Activated naive CD4-positive, alpha-beta T cell treated with anti-CD3 and anti-CD28 coated beads, Interleukin-2, amount 50 U/mL, for 24 hours (primary cell): ENCODE data around the gene HTR1B.

Experiments
- H3K27ac Mint-ChIP-seq: one replicate; pipeline ENCODE4 v1.8.0; 2021; ENCODE audit warnings: mild to moderate bottlenecking, mixed read lengths
- H3K27me3 Mint-ChIP-seq: one replicate; pipeline ENCODE4 v1.8.0; 2021; ENCODE audit warnings: mixed read lengths
- H3K36me3 Mint-ChIP-seq: one replicate; pipeline ENCODE4 v1.8.0; 2021; ENCODE audit warnings: mixed read lengths
- H3K4me1 Mint-ChIP-seq: one replicate; pipeline ENCODE4 v1.8.0; 2021; ENCODE audit warnings: mixed read lengths
- H3K4me3 Mint-ChIP-seq: one replicate; pipeline ENCODE4 v1.8.0; 2021; ENCODE audit warnings: mild to moderate bottlenecking, mixed read lengths
- H3K9me3 Mint-ChIP-seq: one replicate; pipeline ENCODE4 v1.8.0; 2021; ENCODE audit warnings: mixed read lengths

HTR1B gene

GRCh38 chr6:77462359-77463307 is 658 bp downstream of the HTR1B start:
- peaks cover 50% of the 10 kb centered on the region for H3K27me3 Mint-ChIP-seq
- peaks cover 17% of the 10 kb centered on the region for H3K4me1 Mint-ChIP-seq
- no peak overlapping the region for H3K27ac Mint-ChIP-seq
- H3K4me3 Mint-ChIP-seq, result peak overlapping the region; percentile 27
- no peaks in the 10 kb centered on the region for H3K9me3 Mint-ChIP-seq
- peaks cover 2% of the 10 kb centered on the region for H3K36me3 Mint-ChIP-seq

DNA sequence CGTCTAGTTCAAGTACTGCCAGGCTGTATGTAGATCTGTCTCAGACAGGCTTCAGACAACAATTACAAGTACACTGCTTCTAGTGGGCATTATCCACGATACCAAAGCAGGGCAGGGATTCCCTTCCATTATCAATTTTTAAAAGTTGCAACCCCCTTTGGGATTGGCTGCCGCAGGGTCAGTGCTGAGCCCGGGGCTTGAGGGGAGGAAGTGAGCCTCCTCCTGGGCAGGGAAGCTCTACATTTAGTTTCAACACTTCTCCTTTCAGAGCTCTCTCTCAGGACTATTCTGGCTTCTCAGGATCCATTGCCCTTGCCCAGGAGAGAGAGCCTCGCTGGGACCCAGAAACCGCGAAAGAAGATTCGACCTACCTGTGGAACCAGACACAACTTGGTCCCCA is 1.5 kb downstream of the HTR1B start:
- Mint-ChIP-seq H3K36me3 (peaks cover 2% of the 10 kb centered on the region), H3K4me1 (peaks cover 17% of the 10 kb centered on the region), H3K4me3 (no peak overlapping the region), H3K9me3 (no peaks in the 10 kb centered on the region), H3K27ac (no peak overlapping the region), H3K27me3 (peaks cover 46% of the 10 kb centered on the region)

- peaks cover 25% of the 10 kb centered on the region for H3K27me3 Mint-ChIP-seq
- H3K27ac Mint-ChIP-seq, result no peak overlapping the region
- H3K36me3 Mint-ChIP-seq, result peaks cover 2% of the 10 kb centered on the region
- no peaks in the 10 kb centered on the region for H3K9me3 Mint-ChIP-seq
- H3K4me3 Mint-ChIP-seq, result no peak overlapping the region
- H3K4me1 Mint-ChIP-seq, result peaks cover 8% of the 10 kb centered on the region
These were observed 4.9 kb downstream of the HTR1B start for GRCh38 chr6:77458421-77458820.

DNA sequence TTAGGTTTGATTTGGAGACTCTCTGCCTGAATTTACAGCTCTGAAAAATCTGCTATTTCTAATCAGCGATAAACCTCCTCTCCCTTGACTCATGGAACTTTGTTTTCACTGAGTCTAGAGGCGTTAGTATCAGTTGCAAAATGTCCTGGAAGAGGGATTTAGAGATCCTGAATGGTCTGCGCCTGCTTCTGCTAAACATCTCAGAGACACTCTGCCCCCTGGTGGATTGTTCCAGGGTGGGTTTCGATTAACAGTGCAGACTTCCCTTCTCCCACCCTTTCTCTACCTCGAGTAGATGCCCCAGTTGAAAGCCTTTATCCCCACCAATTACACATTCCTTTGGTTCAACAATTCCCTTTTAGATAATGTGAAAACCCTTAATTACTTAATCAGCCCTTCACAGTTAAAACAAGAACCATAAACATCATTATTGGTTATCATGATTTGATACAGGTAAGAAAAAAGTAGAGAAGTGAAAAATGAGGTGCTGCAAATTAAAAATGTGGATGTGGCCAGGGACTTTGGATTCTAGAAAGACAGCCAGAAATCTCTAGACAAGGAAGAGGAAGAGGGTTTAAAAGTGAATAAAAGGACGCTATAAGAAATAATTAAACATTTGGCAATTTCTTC is 5.5 kb downstream of the HTR1B start:
- Mint-ChIP-seq H3K4me3 (no peak overlapping the region), H3K4me1 (peaks cover 5% of the 10 kb centered on the region), H3K36me3 (no peaks in the 10 kb centered on the region), H3K9me3 (no peaks in the 10 kb centered on the region), H3K27me3 (peaks cover 20% of the 10 kb centered on the region), H3K27ac (no peak overlapping the region)

GRCh38 chr6:77456531-77457248 is 6.6 kb downstream of the HTR1B start:
- H3K4me1 Mint-ChIP-seq, result no peaks in the 10 kb centered on the region
- H3K27me3 Mint-ChIP-seq, result peaks cover 10% of the 10 kb centered on the region
- H3K9me3 Mint-ChIP-seq, result no peaks in the 10 kb centered on the region
- H3K4me3 Mint-ChIP-seq, result no peak overlapping the region
- H3K27ac Mint-ChIP-seq, result no peak overlapping the region
- H3K36me3 Mint-ChIP-seq, result no peaks in the 10 kb centered on the region

GRCh38 chr6:77455271-77455670 is 8.0 kb downstream of the HTR1B start:
- H3K4me3 Mint-ChIP-seq, result no peak overlapping the region
- no peaks in the 10 kb centered on the region for H3K4me1 Mint-ChIP-seq
- no peak overlapping the region for H3K27ac Mint-ChIP-seq
- peaks cover 7% of the 10 kb centered on the region for H3K27me3 Mint-ChIP-seq
- no peaks in the 10 kb centered on the region for H3K9me3 Mint-ChIP-seq
- H3K36me3 Mint-ChIP-seq, result no peaks in the 10 kb centered on the region

GRCh38 chr6:77454386-77454785 is 8.9 kb downstream of the HTR1B start:
- H3K36me3 Mint-ChIP-seq, result no peaks in the 10 kb centered on the region
- no peak overlapping the region for H3K27ac Mint-ChIP-seq
- H3K4me1 Mint-ChIP-seq, result no peaks in the 10 kb centered on the region
- no peaks in the 10 kb centered on the region for H3K9me3 Mint-ChIP-seq
- no peak overlapping the region for H3K4me3 Mint-ChIP-seq
- H3K27me3 Mint-ChIP-seq, result peaks cover 5% of the 10 kb centered on the region

DNA sequence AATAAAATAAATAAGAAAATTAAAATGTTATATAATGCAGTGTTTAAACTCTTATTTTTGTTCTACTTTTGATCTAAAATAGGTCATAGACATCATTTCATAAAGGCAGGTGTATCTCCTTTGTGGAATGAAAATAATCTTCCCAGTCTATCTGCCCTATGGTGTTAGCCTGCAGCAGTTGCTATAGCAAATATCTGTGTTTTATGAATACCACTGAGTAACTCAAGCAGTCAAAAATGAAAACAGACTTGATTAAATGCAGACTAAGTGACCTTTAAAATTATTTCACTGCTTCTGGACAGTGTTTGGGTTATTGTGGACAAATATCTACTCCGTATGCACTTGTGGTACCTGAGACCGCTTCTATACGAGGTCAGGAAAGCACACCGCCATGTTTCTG is 11.8 kb downstream of the HTR1B start:
- H3K9me3 Mint-ChIP-seq, result no peaks in the 10 kb centered on the region
- H3K27me3 Mint-ChIP-seq, result peaks cover 1% of the 10 kb centered on the region
- no peaks in the 10 kb centered on the region for H3K36me3 Mint-ChIP-seq
- H3K27ac Mint-ChIP-seq, result no peak overlapping the region
- no peak overlapping the region for H3K4me3 Mint-ChIP-seq
- H3K4me1 Mint-ChIP-seq, result no peaks in the 10 kb centered on the region

GRCh38 chr6:77450924-77451323 is 12.4 kb downstream of the HTR1B start:
- H3K27me3 Mint-ChIP-seq, result peaks cover 1% of the 10 kb centered on the region
- H3K27ac Mint-ChIP-seq, result no peak overlapping the region
- H3K4me3 Mint-ChIP-seq, result no peak overlapping the region
- no peaks in the 10 kb centered on the region for H3K36me3 Mint-ChIP-seq
- no peaks in the 10 kb centered on the region for H3K9me3 Mint-ChIP-seq
- H3K4me1 Mint-ChIP-seq, result no peaks in the 10 kb centered on the region

GRCh38 chr6:77448546-77448945 is 14.7 kb downstream of the HTR1B start:
- H3K9me3 Mint-ChIP-seq, result no peaks in the 10 kb centered on the region
- H3K4me3 Mint-ChIP-seq, result no peak overlapping the region

DNA sequence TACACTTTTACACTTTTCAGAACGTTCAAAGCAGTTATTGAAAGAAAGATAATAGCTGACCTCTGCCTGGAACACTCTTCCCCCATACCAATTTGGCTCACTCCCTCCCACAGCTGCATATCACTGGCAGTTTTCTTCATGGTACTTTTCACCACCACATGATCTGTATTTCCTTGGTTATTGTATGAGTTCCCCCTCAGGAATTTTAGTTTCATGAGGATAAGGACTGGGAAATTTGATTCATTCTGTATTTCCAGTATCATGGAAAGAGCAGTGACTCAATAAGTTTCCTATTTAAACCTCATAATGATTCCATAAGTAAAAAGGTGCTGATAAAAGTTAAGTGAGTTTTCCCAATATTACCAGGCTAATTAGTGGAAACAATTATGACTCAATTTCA is 16.0 kb downstream of the HTR1B start:
- Mint-ChIP-seq H3K27me3 (no peaks in the 10 kb centered on the region), H3K27ac (no peak overlapping the region), H3K36me3 (no peaks in the 10 kb centered on the region), H3K9me3 (no peaks in the 10 kb centered on the region), H3K4me1 (no peaks in the 10 kb centered on the region), H3K4me3 (no peak overlapping the region)

More at GRCh38 chr6:77448546-77448945, 14.7 kb downstream of the HTR1B start:
- H3K27ac Mint-ChIP-seq, result no peak overlapping the region
- no peaks in the 10 kb centered on the region for H3K4me1 Mint-ChIP-seq
- no peaks in the 10 kb centered on the region for H3K36me3 Mint-ChIP-seq
- H3K27me3 Mint-ChIP-seq, result peaks cover 1% of the 10 kb centered on the region

- no peaks in the 10 kb centered on the region for H3K27me3 Mint-ChIP-seq
- H3K27ac Mint-ChIP-seq, result no peak overlapping the region
- H3K4me1 Mint-ChIP-seq, result no peaks in the 10 kb centered on the region
- H3K4me3 Mint-ChIP-seq, result no peak overlapping the region
- no peaks in the 10 kb centered on the region for H3K36me3 Mint-ChIP-seq
- H3K9me3 Mint-ChIP-seq, result no peaks in the 10 kb centered on the region
These were observed 17.0 kb downstream of the HTR1B start for GRCh38 chr6:77446249-77446648.

GRCh38 chr6:77445214-77445613 is 18.1 kb downstream of the HTR1B start:
- H3K4me3 Mint-ChIP-seq, result no peak overlapping the region
- H3K27me3 Mint-ChIP-seq, result no peaks in the 10 kb centered on the region
- H3K36me3 Mint-ChIP-seq, result no peaks in the 10 kb centered on the region
- H3K27ac Mint-ChIP-seq, result no peak overlapping the region
- no peaks in the 10 kb centered on the region for H3K4me1 Mint-ChIP-seq
- no peaks in the 10 kb centered on the region for H3K9me3 Mint-ChIP-seq

DNA sequence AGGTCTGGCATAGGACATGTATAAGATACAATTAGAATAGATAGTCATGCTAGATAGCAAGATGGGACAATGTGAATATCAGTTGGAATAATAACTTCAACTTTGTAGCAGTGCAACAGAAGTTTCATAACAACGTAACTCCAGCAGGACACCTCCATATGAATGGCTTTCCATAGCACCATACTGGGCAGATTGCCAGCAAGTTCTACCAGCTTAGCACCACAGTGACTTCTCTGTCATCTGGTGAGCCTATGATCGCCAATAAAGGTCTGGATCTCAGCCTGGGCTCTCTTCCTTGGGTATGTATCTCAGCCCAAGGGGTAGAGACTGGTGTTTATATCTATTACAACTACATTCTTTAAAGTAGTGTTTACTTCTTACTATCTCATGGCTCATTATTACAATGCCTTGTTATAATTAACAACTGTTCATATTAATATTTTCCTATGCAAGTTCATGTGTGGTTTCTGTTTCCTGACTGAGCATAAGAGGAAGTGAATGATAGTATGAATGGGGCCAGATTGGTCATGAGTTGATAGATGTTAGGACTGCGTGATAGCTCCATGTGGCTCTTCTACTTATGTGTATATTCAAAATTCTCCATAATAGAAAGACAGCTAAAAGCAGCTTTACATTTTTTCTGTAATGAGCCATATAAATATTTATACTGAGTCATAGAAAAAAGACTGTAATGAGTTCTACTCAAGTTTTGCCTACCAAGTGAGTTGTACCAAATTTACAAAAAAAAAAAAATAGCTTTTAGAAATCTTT is 22.9 kb downstream of the HTR1B start:
- Mint-ChIP-seq H3K36me3 (no peaks in the 10 kb centered on the region), H3K4me1 (no peaks in the 10 kb centered on the region), H3K27me3 (no peaks in the 10 kb centered on the region), H3K4me3 (no peak overlapping the region), H3K27ac (no peak overlapping the region), H3K9me3 (no peaks in the 10 kb centered on the region)

- Mint-ChIP-seq H3K27me3 (no peaks in the 10 kb centered on the region), H3K27ac (no peak overlapping the region), H3K36me3 (no peaks in the 10 kb centered on the region), H3K4me1 (no peaks in the 10 kb centered on the region), H3K4me3 (no peak overlapping the region), H3K9me3 (no peaks in the 10 kb centered on the region)
These were observed 29.4 kb downstream of the HTR1B start for GRCh38 chr6:77433888-77434287.
